Tibial nerve (tissue), 4 donors: ENCODE data around the gene CUX1. TPM values are rescaled to one million over a fixed set of nuclear protein-coding genes. Genes with fewer than 3 reads are reported as not detected.
"Not testable (repeated sequence)": the region's sequence is repeated elsewhere in the genome, so short reads cannot be mapped to it uniquely, and the experiment has no call there.

Experiments
- DNase-seq, 2 donors: peaks; one replicate each; pipeline ENCODE4 v3.0.0-alpha.2; 2019; ENCODE audit warnings: low spot score in 2 of 2
- H3K27ac ChIP-seq, 4 donors: fragments of 200-600 bp; sonication (generic) in 3 of 4; one replicate each; pipeline ENCODE4 v1.5.1; 2017 to 2019; ENCODE audit warnings: mild to moderate bottlenecking in 1 of 4
- H3K27me3 ChIP-seq, 2 donors: fragments of 200-600 bp; sonication (generic) in 1 of 2; one replicate each; pipeline versions ENCODE4 v1.5.1 to v1.6.0; 2017 to 2019
- H3K36me3 ChIP-seq, 3 donors: fragments of 200-600 bp; sonication (generic); one replicate each; pipeline ENCODE4 v1.5.1; 2018 to 2019
- H3K4me1 ChIP-seq, 4 donors: fragments of 200-600 bp; sonication (generic) in 3 of 4; one replicate each; pipeline ENCODE4 v1.5.1; 2017 to 2019
- H3K4me3 ChIP-seq, 4 donors: fragments of 200-600 bp; sonication (generic) in 3 of 4; one replicate each; pipeline ENCODE4 v1.5.1; 2017 to 2019; ENCODE audit warnings: mild to moderate bottlenecking in 1 of 4, moderate library complexity in 1 of 4
- H3K9me3 ChIP-seq, 4 donors: fragments of 200-600 bp; sonication (generic) in 3 of 4; one replicate each; pipeline ENCODE4 v1.5.1; 2017 to 2019
- CTCF ChIP-seq, 5 experiments: fragments of 200-600 bp in 3 of 5; fragments of 450-650 bp in 2 of 5; sonication (generic) in 3 of 5; IDR thresholded peaks; one replicate each; pipeline ENCODE4 v1.5.1; 2016 to 2019; ENCODE audit warnings: antibody characterized with exemption in 5 of 5, mild to moderate bottlenecking in 3 of 5, moderate library complexity in 2 of 5
- EP300 ChIP-seq, 2 donors: sonication (generic); formaldehyde crosslinking; IDR thresholded peaks; one replicate each; pipeline ENCODE4 v1.6.1; 2017; ENCODE audit warnings: antibody characterized with exemption in 2 of 2, mild to moderate bottlenecking in 1 of 2
- POLR2A ChIP-seq, 2 donors: fragments of 450-650 bp; IDR thresholded peaks; one replicate each; pipeline ENCODE4 v1.6.1; 2017; ENCODE audit warnings: antibody characterized with exemption in 2 of 2, mild to moderate bottlenecking in 2 of 2, moderate library complexity in 2 of 2
- WGBS, 2 donors: methylation state at CpG; one replicate each; pipeline ENCODE4 v1.1.5; 2018; 5-methylcytosine and 5-hydroxymethylcytosine counted together
- total RNA-seq, 4 donors: library from RNA; depleted of rRNA; stranded (reverse); fragments of >200 nt; gene quantifications; one replicate each; pipeline ENCODE4 v1.1.0, GENCODE V29; 2016

The CUX1 gene
- total RNA-seq, 4 donors from 2014 or later: 74.5 to 104 (median 84.3) TPM

GRCh38 chr7:101795461-101795860, 22.0 kb upstream of the CUX1 start:
- H3K9me3 ChIP-seq: no peaks in the 10 kb centered on the region
- H3K4me3 ChIP-seq: no peak overlapping the region
- H3K27me3 ChIP-seq: no peaks in the 10 kb centered on the region
- H3K36me3 ChIP-seq: no peaks in the 10 kb centered on the region
- TF ChIP-seq POLR2A (IDR thresholded peaks at IDR 0.05) (no peak), EP300 (IDR thresholded peaks at IDR 0.05) (no peak), CTCF (IDR thresholded peaks at IDR 0.05) (no peak)
- no peak for DNase-seq
- no peaks in the 10 kb centered on the region for H3K4me1 ChIP-seq
- 90 to 99% methylated on average over 5 of the region's 5 CpGs for WGBS, 2 donors
- no peak overlapping the region for H3K27ac ChIP-seq

GRCh38 chr7:101798173-101798572, 19.3 kb upstream of the CUX1 start:
- H3K27me3 ChIP-seq, H3K4me3 ChIP-seq, H3K36me3 ChIP-seq, H3K27ac ChIP-seq, H3K4me1 ChIP-seq, H3K9me3 ChIP-seq, DNase-seq: not testable (repeated sequence)
- 89 to 92% methylated on average over 10 of the region's 10 CpGs for WGBS, 2 donors

DNA sequence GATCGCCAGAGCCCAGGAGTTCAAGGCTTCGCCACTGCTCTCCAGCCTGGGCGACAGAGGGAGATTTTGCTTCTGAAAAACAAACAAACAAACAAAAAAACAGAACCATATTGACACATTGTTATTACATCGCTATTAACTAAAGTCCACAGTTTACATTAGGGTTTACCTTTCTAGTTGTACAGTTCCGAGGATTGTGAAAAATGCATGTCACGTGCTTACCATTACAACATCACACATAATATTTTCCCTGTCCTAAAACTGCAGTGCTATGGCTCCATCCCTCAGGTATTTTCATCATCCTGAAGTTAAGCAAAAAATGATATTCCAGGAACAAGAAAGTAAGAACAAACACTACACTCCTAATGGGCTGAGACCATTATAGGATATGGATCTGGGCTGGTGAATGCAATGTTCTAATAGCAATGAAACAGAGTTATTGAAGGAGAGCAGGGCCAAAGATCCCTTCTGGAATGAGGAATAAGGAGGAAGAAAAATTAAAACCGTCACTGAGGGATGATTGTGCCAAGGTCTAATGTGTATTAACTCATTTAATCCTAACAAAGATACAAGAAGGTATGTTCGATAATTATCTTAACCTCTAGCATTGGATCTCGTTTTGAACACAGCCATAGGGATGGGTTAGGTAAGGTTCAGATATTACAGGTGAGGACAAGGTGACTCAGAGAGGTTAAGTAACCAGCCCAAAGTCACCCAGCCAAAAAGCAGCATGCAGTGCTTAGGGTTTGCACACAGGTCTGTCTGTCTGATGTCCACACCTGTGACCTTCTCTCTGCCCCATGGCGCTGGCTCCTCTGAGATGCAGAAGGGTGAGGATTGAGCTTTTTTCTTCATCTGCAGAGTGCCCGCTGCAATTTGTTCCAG, 14.0 kb upstream of the CUX1 start:
- no peak for DNase-seq
- 67% methylated on average over 11 of the region's 11 CpGs for WGBS, 2 donors
- TF ChIP-seq EP300 (IDR thresholded peaks at IDR 0.05) (no peak), POLR2A (IDR thresholded peaks at IDR 0.05) (no peak)
- Histone ChIP-seq H3K27me3 (peaks cover 0 to 32% of the 10 kb centered on the region in 2 donors), H3K4me1 (peaks cover 0 to 13% (median 0%) of the 10 kb centered on the region in 4 donors), H3K4me3 (no peak overlapping the region), H3K9me3 (no peaks in the 10 kb centered on the region), H3K36me3 (no peaks in the 10 kb centered on the region), H3K27ac (no peak overlapping the region)

DNA sequence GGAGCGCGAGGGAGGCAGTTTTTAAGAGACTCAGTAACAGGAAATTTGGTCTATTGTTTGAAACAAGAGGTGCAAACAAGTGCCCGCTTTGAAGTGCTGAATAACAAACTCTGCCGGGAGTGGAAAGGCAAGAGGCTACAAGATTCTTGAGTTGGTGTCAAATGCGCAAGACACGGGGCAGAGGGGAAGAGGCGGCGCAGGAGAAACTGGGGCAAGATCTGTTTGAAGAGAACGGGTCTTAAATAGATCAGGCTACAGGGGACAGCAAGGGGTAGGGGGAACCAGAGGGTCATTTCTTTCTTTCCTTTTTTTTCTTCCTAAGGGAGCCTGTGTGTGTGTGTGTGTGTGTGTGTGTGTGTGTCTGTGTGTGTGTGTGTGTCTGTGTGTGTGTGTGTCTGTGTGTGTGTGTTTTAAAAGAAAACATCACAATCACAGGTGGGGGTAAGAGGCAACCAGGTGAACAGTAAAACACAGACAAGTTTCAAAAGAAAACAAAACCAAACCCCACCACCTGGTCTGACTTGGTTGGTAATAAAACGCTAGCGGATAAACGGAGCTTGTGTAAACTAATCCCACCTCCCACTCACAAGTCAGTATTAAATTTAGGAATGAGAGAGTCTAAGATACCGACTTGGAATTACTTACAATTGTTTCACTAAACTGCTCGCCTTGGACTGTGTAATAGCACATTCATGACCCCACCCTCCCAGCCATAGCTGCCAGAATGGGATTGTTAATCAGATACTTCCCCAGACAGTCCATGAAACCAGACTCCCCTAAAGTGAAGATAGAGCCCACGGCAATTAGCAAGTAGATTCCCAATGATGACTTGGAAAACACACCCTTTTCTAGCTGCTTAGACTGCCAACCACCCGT, 13.1 kb upstream of the CUX1 start:
- H3K9me3 ChIP-seq: no peaks in the 10 kb centered on the region
- no peak overlapping the region for H3K27ac ChIP-seq
- H3K27me3 ChIP-seq: peaks cover 0 to 32% of the 10 kb centered on the region in 2 donors
- WGBS, 2 donors: 8 to 13% methylated on average over 16 of the region's 16 CpGs
- TF ChIP-seq CTCF (IDR thresholded peaks at IDR 0.05) (no peak), EP300 (IDR thresholded peaks at IDR 0.05) (no peak), POLR2A (IDR thresholded peaks at IDR 0.05) (no peak)
- DNase-seq: no peak
- H3K4me3 ChIP-seq: no peak overlapping the region
- H3K4me1 ChIP-seq: peaks cover 0 to 13% (median 0%) of the 10 kb centered on the region in 4 donors
- H3K36me3 ChIP-seq: no peaks in the 10 kb centered on the region

- H3K36me3 ChIP-seq: no peaks in the 10 kb centered on the region
- no peak for DNase-seq
- no peak overlapping the region for H3K27ac ChIP-seq
- peaks cover 0 to 13% (median 0%) of the 10 kb centered on the region in 4 donors for H3K4me1 ChIP-seq
- TF ChIP-seq POLR2A (IDR thresholded peaks at IDR 0.05): no peak
- peak in 1 of 5 experiments; percentile 11 for TF ChIP-seq CTCF (IDR thresholded peaks at IDR 0.05)
- H3K27me3 ChIP-seq: peaks cover 0 to 32% of the 10 kb centered on the region in 2 donors
- 29 to 30% methylated on average over 10 of the region's 10 CpGs for WGBS, 2 donors
- H3K4me3 ChIP-seq: no peak overlapping the region
- no peaks in the 10 kb centered on the region for H3K9me3 ChIP-seq
Observed at GRCh38 chr7:101804967-101805366, 12.5 kb upstream of the CUX1 start.

DNA sequence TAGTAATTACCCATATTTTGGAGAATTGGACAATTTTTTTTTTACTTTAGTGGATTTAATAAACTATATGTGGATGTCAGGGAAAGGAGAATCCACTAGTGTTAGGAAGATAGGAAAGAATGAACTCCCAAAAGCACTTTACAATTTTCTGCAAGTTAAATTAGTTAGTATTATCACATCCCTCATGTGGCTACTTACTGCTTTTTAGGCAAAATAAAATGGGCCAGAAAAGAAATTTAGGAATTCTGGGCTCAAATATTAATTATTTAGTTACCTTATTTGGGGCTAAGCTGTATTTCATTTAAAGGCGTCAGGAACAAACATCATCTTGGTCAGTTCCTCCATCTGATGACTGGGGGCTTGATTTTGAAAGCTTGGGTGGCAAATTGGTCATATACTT, 4.8 kb upstream of the CUX1 start:
- H3K27ac ChIP-seq: no peak overlapping the region
- H3K4me3 ChIP-seq: no peak overlapping the region
- H3K9me3 ChIP-seq: no peaks in the 10 kb centered on the region
- DNase-seq: no peak
- TF ChIP-seq CTCF (IDR thresholded peaks at IDR 0.05): no peak
- TF ChIP-seq EP300 (IDR thresholded peaks at IDR 0.05): no peak
- H3K4me1 ChIP-seq: peaks cover 0 to 15% (median 3%) of the 10 kb centered on the region in 4 donors
- 76 to 92% methylated on average over 1 of the region's 1 CpG for WGBS, 2 donors
- H3K27me3 ChIP-seq: no peaks in the 10 kb centered on the region
- H3K36me3 ChIP-seq: no peaks in the 10 kb centered on the region
